ENCODE results near the gene PYM1.

The PYM1 gene

DNA sequence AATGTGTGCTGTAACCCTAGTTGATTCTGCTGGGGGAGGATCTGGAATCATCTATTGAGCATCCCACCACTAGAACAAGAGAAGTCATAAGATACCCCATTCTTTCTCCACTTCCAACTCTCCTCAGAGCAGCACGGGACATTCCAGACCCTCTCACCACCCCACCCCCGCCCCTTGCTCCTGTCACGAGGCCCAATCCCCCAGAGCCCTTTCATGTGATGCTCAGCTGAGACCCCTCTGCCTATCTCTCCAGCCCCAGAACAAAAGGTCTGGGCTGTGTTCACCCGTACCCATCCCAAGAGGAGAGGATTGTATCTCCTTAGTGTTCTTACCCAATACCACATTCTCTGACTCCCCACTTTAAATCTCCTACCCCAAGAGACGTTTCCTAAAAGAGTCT, 37.5 kb upstream of the PYM1 start:
- ChIA-PET POLR2A (interaction anchor here (1.1 kb wide), 1 partner anchor 9 kb away, joined by 3 read pairs; the partner anchor contains the start of gene RAB5B), CTCF (no interaction called here)
- no peak for TF ChIP-seq FOXK2 (IDR thresholded peaks at IDR 0.05)
- no peak for TF ChIP-seq CTBP1 (IDR thresholded peaks at IDR 0.05; ENCODE audit: borderline replicate concordance)
- TF ChIP-seq ZNF384 (IDR thresholded peaks at IDR 0.05) = no peak
- TF ChIP-seq SUZ12 (IDR thresholded peaks at IDR 0.05) = no peak
- no peak for TF ChIP-seq FOXA1 (IDR thresholded peaks at IDR 0.05)
- TF ChIP-seq FOXM1 (IDR thresholded peaks at IDR 0.05; ENCODE audit: borderline replicate concordance) = no peak
- TF ChIP-seq, protein P1, sequence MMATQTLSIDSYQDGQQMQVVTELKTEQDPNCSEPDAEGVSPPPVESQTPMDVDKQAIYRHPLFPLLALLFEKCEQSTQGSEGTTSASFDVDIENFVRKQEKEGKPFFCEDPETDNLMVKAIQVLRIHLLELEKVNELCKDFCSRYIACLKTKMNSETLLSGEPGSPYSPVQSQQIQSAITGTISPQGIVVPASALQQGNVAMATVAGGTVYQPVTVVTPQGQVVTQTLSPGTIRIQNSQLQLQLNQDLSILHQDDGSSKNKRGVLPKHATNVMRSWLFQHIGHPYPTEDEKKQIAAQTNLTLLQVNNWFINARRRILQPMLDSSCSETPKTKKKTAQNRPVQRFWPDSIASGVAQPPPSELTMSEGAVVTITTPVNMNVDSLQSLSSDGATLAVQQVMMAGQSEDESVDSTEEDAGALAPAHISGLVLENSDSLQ (IDR thresholded peaks at IDR 0.05) = no peak
- no peak for TF ChIP-seq ARNT (IDR thresholded peaks at IDR 0.05)
- no peak for TF ChIP-seq NFRKB (IDR thresholded peaks at IDR 0.05)
- TF ChIP-seq BHLHE40 (IDR thresholded peaks at IDR 0.05; ENCODE audit: borderline replicate concordance) = no peak
- no peak for TF ChIP-seq LEF1 (IDR thresholded peaks at IDR 0.05; ENCODE audit: borderline replicate concordance)
- TF ChIP-seq ELF4 (IDR thresholded peaks at IDR 0.05) = no peak
- TF ChIP-seq HDGF (IDR thresholded peaks at IDR 0.05; ENCODE audit: borderline replicate concordance) = no peak
- TF ChIP-seq SP1 (IDR thresholded peaks at IDR 0.05) = no peak
- TF ChIP-seq L3MBTL2 (conservative IDR thresholded peaks at IDR 0.05) = no peak
- no peak for DNase-seq (ENCODE audit: extremely low spot score)

DNA sequence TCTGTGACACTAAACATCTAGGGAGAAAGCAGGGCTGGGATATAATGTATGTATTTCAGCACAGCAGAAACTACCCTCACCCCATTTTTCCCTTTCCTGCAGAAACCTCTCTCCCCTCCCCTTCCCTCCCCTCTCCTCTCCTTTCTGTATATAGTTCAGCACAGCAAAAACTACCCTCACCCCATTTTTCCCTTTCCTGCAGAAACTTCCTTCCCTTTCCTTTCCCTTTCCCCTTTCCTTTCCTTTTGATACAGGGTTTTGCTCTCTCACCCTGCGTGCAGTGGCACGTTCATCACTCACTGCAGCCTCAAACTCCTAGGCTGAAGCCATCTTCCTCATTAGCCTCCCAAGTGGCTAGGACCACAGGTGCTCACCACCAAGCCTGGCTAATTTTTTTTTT, 36.1 kb upstream of the PYM1 start:
- CTCF ChIA-PET = no interaction called here
- TF ChIP-seq SUZ12 (IDR thresholded peaks at IDR 0.05) (no peak), ARNT (IDR thresholded peaks at IDR 0.05) (no peak), L3MBTL2 (conservative IDR thresholded peaks at IDR 0.05) (no peak)
- no peak for DNase-seq (ENCODE audit: extremely low spot score)
- POLR2A ChIA-PET = no interaction called here

DNA sequence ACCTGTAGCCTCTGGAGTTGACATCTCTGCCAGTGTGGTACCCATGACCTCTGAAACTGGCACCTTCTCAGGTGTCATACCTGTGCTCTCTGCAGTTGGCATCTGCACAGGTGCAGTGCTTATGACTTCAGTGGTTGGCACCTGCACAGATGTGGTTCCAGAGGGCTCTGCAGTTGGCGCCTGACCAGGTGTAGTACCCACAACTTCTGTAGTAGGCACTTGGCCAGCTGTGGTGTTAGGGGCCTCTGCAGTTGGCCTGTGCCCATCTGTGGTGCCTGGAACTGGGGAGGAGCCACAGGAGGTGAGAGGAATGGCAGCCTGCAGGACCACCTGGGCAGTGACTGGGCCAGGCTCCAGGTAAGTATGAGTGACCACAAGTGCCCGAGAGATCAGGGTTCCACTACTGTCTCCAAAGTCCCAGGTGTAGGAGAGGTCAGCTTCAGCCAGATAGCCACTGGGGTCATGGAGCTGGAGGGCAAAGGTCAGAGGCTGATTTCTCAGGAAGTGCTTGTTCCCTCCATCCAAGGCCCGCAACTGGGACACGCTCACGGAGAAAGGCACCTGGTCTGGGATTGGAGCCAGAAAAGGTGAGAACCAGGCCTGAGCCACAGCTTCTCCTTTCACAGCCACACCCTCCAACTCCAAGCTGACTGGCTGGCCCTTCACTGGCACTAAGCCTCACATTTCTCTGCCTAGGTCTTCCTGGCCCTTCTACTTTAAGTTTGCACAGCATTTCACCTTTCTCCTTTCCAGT, 29.6 kb upstream of the PYM1 start:
- TF ChIP-seq FOXM1 (IDR thresholded peaks at IDR 0.05; ENCODE audit: borderline replicate concordance) (no peak), NFRKB (IDR thresholded peaks at IDR 0.05) (no peak)
- DNase-seq (ENCODE audit: extremely low spot score) = no peak
- ChIA-PET CTCF (interaction anchor here (1.0 kb wide), 1 partner anchor 11 kb away, joined by 3 read pairs; no protein-coding TSS in a partner anchor), POLR2A (interaction anchor here (0.9 kb wide), 1 partner anchor 11 kb away, joined by 3 read pairs; no protein-coding TSS in a partner anchor)

DNA sequence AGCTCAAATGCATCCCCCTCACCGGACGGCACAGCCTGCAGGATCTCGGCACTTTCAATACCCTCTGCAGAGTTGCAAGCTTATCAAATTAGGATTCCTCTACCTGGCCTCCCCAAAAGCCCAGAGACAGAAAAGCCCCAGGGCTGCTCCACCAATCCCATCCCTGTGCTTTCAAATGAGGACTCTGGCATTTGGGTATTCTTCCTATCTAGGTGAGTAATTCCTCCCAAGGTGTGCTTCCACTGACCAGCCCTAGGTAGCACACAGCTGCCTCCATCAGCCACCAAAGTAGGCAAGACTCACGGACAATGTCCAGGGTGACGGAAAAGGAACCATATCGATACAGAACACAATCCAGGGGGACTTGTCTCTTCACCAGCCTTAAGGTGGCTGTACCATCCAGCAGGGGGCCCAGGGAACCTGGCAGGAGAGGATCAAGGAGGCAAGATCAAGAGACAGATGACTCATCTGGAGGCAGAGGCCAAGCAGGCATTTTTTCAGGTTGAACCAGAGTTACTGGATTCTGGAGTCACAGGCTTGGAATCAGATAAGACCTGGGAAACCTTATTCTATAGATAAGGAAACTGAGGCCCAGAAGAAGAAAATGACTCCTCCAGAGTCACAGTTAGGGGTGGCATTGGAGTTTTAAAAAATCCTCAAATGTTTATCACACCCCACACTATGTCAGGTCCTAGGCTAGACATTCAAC, 28.3 kb upstream of the PYM1 start:
- TF ChIP-seq, protein P1 (IDR thresholded peaks at IDR 0.05) = no peak
- no peak for TF ChIP-seq SUZ12 (IDR thresholded peaks at IDR 0.05)
- no peak for TF ChIP-seq FOXK2 (IDR thresholded peaks at IDR 0.05)
- TF ChIP-seq CTBP1 (IDR thresholded peaks at IDR 0.05; ENCODE audit: borderline replicate concordance) = no peak
- TF ChIP-seq ZNF384 (IDR thresholded peaks at IDR 0.05) = no peak
- TF ChIP-seq BHLHE40 (IDR thresholded peaks at IDR 0.05; ENCODE audit: borderline replicate concordance) = no peak
- no peak for TF ChIP-seq LEF1 (IDR thresholded peaks at IDR 0.05; ENCODE audit: borderline replicate concordance)
- TF ChIP-seq ARNT (IDR thresholded peaks at IDR 0.05) = no peak
- TF ChIP-seq FOXA1 (IDR thresholded peaks at IDR 0.05) = no peak
- TF ChIP-seq FOXM1 (IDR thresholded peaks at IDR 0.05; ENCODE audit: borderline replicate concordance) = no peak
- no peak for TF ChIP-seq NFRKB (IDR thresholded peaks at IDR 0.05)
- no peak for TF ChIP-seq SP1 (IDR thresholded peaks at IDR 0.05)
- TF ChIP-seq L3MBTL2 (conservative IDR thresholded peaks at IDR 0.05) = no peak
- no peak for TF ChIP-seq ELF4 (IDR thresholded peaks at IDR 0.05)
- no peak for TF ChIP-seq TARDBP (IDR thresholded peaks at IDR 0.05)
- no peak for TF ChIP-seq HDGF (IDR thresholded peaks at IDR 0.05; ENCODE audit: borderline replicate concordance)
- CTCF ChIA-PET = interaction anchor here (1.0 kb wide), 1 partner anchor 13 kb away, joined by 3 read pairs; no protein-coding TSS in a partner anchor
- DNase-seq (ENCODE audit: extremely low spot score) = no peak
- POLR2A ChIA-PET = interaction anchor here (0.9 to 1.6 kb wide), 2 partner anchors 13 to 18 kb away, joined by 3 to 7 read pairs; partner anchors contain the start of gene RAB5B

DNA sequence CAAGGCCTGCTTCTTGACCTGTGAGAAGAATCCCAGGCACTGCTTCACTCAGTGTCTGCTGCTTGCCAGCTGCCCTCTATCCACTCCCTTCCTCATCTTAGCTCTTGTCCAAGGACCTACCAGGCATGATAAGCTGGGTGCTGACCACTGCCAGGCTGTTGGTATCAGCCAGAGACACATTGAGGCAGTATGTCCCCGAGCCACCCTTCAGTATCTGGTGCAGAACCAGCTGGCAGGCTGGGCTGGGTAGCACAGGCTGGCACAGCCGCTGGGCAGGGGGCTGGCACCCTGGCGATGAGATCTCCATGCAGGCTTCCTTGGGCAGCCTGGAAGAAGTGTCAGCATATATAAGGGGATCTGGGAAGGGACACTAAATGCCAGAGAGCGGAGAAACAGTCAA, 27.6 kb upstream of the PYM1 start:
- CTCF ChIA-PET = interaction anchor here (0.7 kb wide), 1 partner anchor 19 kb away, joined by 3 read pairs; no protein-coding TSS in a partner anchor
- no peak for DNase-seq (ENCODE audit: extremely low spot score)
- POLR2A ChIA-PET = interaction anchor here (1.6 kb wide), 1 partner anchor 19 kb away, joined by 7 read pairs; the partner anchor contains the start of gene RAB5B
- no peak for TF ChIP-seq SP1 (IDR thresholded peaks at IDR 0.05)
- TF ChIP-seq LEF1 (IDR thresholded peaks at IDR 0.05; ENCODE audit: borderline replicate concordance) = no peak

DNA sequence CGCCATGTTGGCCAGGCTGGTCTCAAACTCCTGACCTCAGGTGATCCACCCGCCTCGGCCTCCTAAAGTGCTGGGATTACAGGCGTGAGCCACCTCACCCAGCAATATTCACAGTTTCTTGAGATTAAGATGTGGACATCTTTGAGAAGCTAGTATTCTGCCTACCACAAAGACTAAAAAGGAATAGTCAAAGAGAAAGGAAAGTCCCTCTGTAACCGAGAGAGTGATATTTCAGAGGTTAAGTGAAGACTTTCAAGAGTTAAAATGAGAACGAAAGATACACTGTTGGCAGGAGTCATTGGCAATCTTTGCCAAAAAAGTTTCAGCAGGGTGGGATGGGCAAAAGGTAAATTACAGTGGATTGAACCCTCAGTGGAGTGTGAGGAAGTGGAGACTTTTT, 18.9 kb upstream of the PYM1 start:
- no peak for TF ChIP-seq BHLHE40 (IDR thresholded peaks at IDR 0.05; ENCODE audit: borderline replicate concordance)
- no peak for TF ChIP-seq SUZ12 (IDR thresholded peaks at IDR 0.05)
- TF ChIP-seq FOXM1 (IDR thresholded peaks at IDR 0.05; ENCODE audit: borderline replicate concordance) = no peak
- TF ChIP-seq TARDBP (IDR thresholded peaks at IDR 0.05) = no peak
- no peak for TF ChIP-seq SP1 (IDR thresholded peaks at IDR 0.05)
- TF ChIP-seq LEF1 (IDR thresholded peaks at IDR 0.05; ENCODE audit: borderline replicate concordance) = no peak
- TF ChIP-seq L3MBTL2 (conservative IDR thresholded peaks at IDR 0.05) = no peak
- POLR2A ChIA-PET = no interaction called here
- no peak for DNase-seq (ENCODE audit: extremely low spot score)
- CTCF ChIA-PET = no interaction called here

Measured in HEK293T (cell line).